GM13977 (cell line): ENCODE results near the gene DOCK9.

Experiments used
- DNase-seq: peaks from one replicate; pipeline ENCODE4 v3.0.0; 2012; ENCODE audit warnings: low spot score
- in situ Hi-C: fragments of 300-500 bp; cut with MboI; formaldehyde crosslinking; loops from one replicate; pipeline ENCODE4 v1.12.0; 2022; ENCODE audit warnings: low sequenced_read_pairs, low pct_unique_long_range_greater_than_20kb, mixed read lengths, inconsistent platforms; ENCODE audit not compliant: unreplicated experiment
- TF ChIP-seq, protein P1 (sequence below): IDR thresholded peaks from 2 replicates; pipeline ENCODE4 v1.5.1; 2012; ENCODE audit warnings: mild to moderate bottlenecking, control low read depth; ENCODE audit not compliant: insufficient read depth; ENCODE audit errors: extremely low read depth, missing control alignments

Gene DOCK9

DNA sequence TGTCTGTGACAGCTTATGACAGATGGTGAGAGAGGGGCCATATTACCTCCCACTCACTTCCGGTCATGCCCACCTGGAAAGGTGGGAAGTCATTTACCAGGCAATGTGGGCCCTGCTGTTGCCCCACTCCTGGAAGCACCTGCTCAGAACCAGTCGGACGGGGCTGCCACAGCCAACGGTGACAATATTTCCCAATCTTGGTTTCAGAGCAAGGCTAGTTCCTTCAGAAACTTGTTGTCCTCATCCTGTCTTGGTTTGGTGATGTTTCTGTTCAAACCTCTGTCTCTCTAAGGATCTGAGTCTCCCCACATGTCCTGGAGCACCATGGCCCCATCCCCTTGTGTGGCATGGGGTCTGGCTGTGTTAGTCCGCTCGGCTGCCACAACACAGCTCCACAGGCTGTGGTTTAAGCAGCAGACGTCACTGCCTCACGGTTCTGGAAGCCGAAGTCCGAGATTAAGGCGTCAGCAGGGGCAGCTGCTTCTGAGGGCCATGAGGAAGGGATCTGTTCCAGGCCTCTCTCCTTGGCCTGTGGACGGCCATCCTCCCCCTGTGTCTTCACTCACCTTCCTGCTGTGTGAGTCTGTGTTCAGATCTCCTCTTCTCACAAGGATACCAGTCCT, 193.9 kb downstream of the DOCK9 start:
- in situ Hi-C loops, result no loop called here
- TF ChIP-seq, protein P1, sequence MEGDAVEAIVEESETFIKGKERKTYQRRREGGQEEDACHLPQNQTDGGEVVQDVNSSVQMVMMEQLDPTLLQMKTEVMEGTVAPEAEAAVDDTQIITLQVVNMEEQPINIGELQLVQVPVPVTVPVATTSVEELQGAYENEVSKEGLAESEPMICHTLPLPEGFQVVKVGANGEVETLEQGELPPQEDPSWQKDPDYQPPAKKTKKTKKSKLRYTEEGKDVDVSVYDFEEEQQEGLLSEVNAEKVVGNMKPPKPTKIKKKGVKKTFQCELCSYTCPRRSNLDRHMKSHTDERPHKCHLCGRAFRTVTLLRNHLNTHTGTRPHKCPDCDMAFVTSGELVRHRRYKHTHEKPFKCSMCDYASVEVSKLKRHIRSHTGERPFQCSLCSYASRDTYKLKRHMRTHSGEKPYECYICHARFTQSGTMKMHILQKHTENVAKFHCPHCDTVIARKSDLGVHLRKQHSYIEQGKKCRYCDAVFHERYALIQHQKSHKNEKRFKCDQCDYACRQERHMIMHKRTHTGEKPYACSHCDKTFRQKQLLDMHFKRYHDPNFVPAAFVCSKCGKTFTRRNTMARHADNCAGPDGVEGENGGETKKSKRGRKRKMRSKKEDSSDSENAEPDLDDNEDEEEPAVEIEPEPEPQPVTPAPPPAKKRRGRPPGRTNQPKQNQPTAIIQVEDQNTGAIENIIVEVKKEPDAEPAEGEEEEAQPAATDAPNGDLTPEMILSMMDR, result no peak
- no peak for DNase-seq

DNA sequence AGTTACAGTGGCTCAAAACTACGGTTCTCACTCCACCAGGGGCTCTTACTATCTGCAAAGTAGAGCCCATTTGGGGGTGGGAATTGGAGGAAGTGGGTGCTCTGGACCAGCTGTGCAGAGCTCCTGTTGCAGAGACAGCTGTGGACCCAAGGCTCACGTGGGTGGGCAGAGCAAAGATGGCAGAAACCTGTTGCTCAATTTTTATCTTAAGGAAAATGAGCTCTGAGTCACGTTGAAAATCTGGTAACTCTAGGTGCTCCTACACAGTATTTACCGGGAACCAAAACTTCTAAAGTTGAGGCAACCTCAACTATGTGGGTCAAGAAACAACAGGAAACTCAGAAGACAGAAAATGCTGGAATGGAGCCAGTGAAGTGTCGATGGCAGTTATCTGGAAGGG, 195.2 kb downstream of the DOCK9 start:
- TF ChIP-seq, protein P1, result no peak
- in situ Hi-C loops, result no loop called here
- no peak for DNase-seq

DNA sequence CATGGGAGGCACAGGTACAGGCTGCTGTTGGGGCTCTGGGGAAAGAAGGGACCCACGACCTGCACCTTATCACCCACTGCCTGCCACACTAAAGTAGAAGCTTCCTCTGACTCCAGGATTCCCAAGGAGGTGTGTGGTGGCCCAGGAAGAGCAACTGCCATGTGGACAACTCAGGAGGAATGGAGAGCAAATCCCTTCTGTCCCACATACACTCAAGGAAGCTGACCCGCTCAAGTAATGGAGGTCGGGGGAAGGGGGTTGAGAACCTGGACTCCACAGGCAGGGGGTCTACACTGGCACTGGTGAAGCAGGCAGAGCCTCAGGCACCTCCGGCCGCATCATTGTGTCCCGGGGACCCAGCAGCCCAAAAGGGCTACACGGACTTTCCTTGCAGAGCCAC, 196.0 kb downstream of the DOCK9 start:
- no peak for DNase-seq
- TF ChIP-seq, protein P1, result no peak
- in situ Hi-C loops, result no loop called here

DNA sequence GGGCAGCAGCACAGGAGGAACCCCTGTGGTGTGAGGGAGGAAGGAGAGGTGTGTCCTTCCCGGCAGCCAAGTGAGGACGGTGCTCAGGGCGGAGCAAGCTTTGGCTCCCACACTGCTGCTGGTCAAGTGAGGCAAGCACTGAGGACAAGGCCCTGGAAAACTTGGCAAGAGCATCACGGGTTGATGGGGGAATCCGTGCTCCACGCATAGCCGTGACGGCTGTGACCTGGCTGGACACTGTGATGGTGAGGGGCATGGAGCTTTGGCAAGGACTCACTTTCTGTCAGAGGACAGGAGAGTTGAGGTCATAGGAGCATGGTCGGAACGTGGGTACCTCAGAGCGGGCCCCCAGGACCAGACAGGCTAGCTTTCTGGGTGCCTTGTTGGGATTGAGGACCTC, 196.4 kb downstream of the DOCK9 start:
- in situ Hi-C loops, result no loop called here

DNA sequence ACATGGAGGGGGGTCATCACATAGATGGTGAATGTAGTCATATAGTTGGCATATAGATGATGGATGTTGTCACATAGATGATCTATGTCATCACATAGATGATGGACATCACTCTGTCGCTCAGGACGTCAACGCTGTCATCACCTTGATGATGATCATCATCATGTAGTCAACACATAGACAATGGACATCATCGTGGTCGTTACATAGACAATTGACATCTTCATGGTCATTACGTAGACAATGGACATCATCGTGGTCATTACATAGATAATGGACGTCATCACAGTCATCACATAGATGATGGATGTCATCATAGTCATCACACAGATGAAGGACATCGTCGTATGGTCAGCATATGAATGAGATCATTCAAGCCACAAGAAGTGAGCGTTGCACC, 196.8 kb downstream of the DOCK9 start:
- no peak for DNase-seq
- in situ Hi-C loops, result no loop called here
- TF ChIP-seq, protein P1, result no peak

More for the DNA sequence above, 196.4 kb downstream of the DOCK9 start:
- DNase-seq, result no peak
- TF ChIP-seq, protein P1, result no peak

DNA sequence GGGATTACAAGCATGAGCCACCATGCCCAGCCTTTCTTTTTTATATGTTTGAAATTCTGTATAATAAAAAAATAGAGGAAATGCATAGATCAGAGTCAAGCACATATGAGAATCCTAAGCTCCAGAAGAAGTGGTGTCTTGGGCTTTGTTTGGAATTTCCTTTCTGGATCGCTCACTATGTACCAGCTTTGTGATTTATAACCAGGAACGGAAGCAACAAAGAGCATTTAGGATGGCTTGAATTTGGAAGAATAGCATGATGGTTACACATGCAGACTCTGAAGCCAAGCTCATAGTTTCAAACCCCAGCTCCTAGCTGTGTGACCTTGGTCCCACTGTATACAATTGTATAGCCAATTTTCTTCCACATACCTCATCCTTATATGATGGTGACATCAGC, 197.4 kb downstream of the DOCK9 start:
- in situ Hi-C loops, result no loop called here
- TF ChIP-seq, protein P1, result no peak
- DNase-seq, result no peak

DNA sequence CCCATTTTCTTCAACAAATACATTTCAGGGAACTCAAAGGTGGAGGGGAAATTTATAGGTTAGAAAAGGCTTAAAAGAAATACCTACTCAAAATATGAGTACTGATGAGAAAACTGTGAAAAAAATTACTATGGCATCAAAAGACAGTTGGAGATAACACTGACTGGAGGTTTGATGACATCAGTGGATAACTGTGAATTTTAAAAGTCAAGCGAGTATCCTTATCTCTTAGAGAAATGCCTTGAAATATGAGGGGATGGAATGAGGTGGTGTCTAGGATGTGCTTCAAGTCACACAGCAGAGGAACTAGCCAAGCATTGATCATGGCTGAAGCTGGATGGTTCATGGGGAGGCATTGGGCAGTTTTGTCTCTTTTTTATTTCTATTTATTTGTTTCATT, 198.2 kb downstream of the DOCK9 start:
- in situ Hi-C loops, result no loop called here
- TF ChIP-seq, protein P1, result no peak
- no peak for DNase-seq
